Astrocyte (in vitro differentiated cells and primary cell): ENCODE results near the gene RNU1-1.
"Not testable (repeated sequence)": the region's sequence is repeated elsewhere in the genome, so short reads cannot be mapped to it uniquely, and the experiment has no call there.

Source experiments
- CTCF ChIP-seq: IDR thresholded peaks from 2 replicates; pipeline ENCODE4 v1.5.1; 2011; ENCODE audit warnings: low read depth, mild to moderate bottlenecking, inconsistent platforms, low read length, moderate library complexity; ENCODE audit not compliant: insufficient read depth
- EZH2 ChIP-seq: IDR thresholded peaks from 2 replicates; pipeline ENCODE4 v1.6.1; 2012; ENCODE audit warnings: mild to moderate bottlenecking, low read length, inconsistent platforms; ENCODE audit not compliant: insufficient read depth

GRCh38 chr1:16536796-16537195 lies 22.7 kb upstream of the RNU1-1 start:
- not testable (repeated sequence) for TF ChIP-seq CTCF, EZH2
